Lower leg skin (tissue), 4 donors: ENCODE results near the gene TEX28. TPM values are rescaled to one million over a fixed set of nuclear protein-coding genes. Genes with fewer than 3 reads are reported as not detected.

Experiments used
- DNase-seq, 2 donors: peaks; one replicate each; pipeline ENCODE4 v3.0.0-alpha.2; 2019; ENCODE audit warnings: low spot score in 2 of 2
- H3K4me3 ChIP-seq: fragments of 200-600 bp; sonication (generic); 2 replicates; pipeline ENCODE4 v1.5.1; 2017; ENCODE audit warnings: mild to moderate bottlenecking, low read depth; ENCODE audit not compliant: poor library complexity, severe bottlenecking
- CTCF ChIP-seq, 3 donors: fragments of 450-650 bp; IDR thresholded peaks; one replicate each; pipeline ENCODE4 v1.5.1; 2016; ENCODE audit warnings: antibody characterized with exemption in 3 of 3, mild to moderate bottlenecking in 3 of 3, moderate library complexity in 2 of 3
- POLR2A ChIP-seq, 2 donors: fragments of 450-650 bp; IDR thresholded peaks; one replicate each; pipeline ENCODE4 v1.6.1; 2016 to 2017; ENCODE audit warnings: antibody characterized with exemption in 2 of 2, mild to moderate bottlenecking in 1 of 2, moderate library complexity in 1 of 2
- whole genome bisulfite sequencing, 2 donors: methylation state at CpG; one replicate each; pipeline ENCODE4 v1.1.5; 2018; 5-methylcytosine and 5-hydroxymethylcytosine counted together
- intact Hi-C: fragments of 100-400 bp; cut with DNase I; formaldehyde crosslinking; loops from one replicate; pipeline ENCODE4 v1.15.0; 2023; ENCODE audit warnings: low total_unique reads
- total RNA-seq, 4 donors: library from RNA; depleted of rRNA; stranded (reverse); fragments of >200 nt; gene quantifications; one replicate each; pipeline ENCODE4 v1.1.0, GENCODE V29; 2016

The TEX28 gene
- total RNA-seq, 4 donors from 2014 or later: 1.1 to 2.4 TPM; not detected in 2

GRCh38 chrX:154313147-154313546 lies 18.2 kb upstream of the TEX28 start:
- intact Hi-C loops: no loop called here
- H3K4me3 ChIP-seq: no peak overlapping the region
- no peak for DNase-seq
- WGBS, 2 donors: 69 to 82% methylated on average over 5 of the region's 5 CpGs
- no peak for TF ChIP-seq POLR2A (IDR thresholded peaks at IDR 0.05)
- no peak for TF ChIP-seq CTCF (IDR thresholded peaks at IDR 0.05)

- intact Hi-C loops: no loop called here
- DNase-seq: no peak
- WGBS, 2 donors: 73 to 83% methylated on average over 7 of the region's 7 CpGs
- TF ChIP-seq CTCF (IDR thresholded peaks at IDR 0.05): no peak
- no peak for TF ChIP-seq POLR2A (IDR thresholded peaks at IDR 0.05)
- no peak overlapping the region for H3K4me3 ChIP-seq
Observed at GRCh38 chrX:154312116-154312515, 17.2 kb upstream of the TEX28 start.

- intact Hi-C loops: no loop called here
- no peak overlapping the region for H3K4me3 ChIP-seq
- no peak for TF ChIP-seq POLR2A (IDR thresholded peaks at IDR 0.05)
- TF ChIP-seq CTCF (IDR thresholded peaks at IDR 0.05): no peak
- WGBS, 2 donors: 83 to 88% methylated on average over 10 to 19 of the region's 19 CpGs
- no peak for DNase-seq
Observed at GRCh38 chrX:154310616-154311536, 16.0 kb upstream of the TEX28 start.

- TF ChIP-seq POLR2A (IDR thresholded peaks at IDR 0.05): no peak
- TF ChIP-seq CTCF (IDR thresholded peaks at IDR 0.05): no peak
- intact Hi-C loops: no loop called here
- DNase-seq: no peak
- no peak overlapping the region for H3K4me3 ChIP-seq
- WGBS, 2 donors: 78 to 89% methylated on average over 7 to 16 of the region's 16 CpGs
Observed at GRCh38 chrX:154309041-154309775, 14.3 kb upstream of the TEX28 start.

- 51 to 57% methylated on average over 9 of the region's 9 CpGs for WGBS, 2 donors
- no peak for TF ChIP-seq CTCF (IDR thresholded peaks at IDR 0.05)
- TF ChIP-seq POLR2A (IDR thresholded peaks at IDR 0.05): no peak
- DNase-seq: peak; percentile 49 to 92
- H3K4me3 ChIP-seq: no peak overlapping the region
- intact Hi-C loops: no loop called here
Observed at GRCh38 chrX:154308108-154308946, 13.4 kb upstream of the TEX28 start.
